ENCODE results near the gene HOXA7.

The HOXA7 gene

DNA sequence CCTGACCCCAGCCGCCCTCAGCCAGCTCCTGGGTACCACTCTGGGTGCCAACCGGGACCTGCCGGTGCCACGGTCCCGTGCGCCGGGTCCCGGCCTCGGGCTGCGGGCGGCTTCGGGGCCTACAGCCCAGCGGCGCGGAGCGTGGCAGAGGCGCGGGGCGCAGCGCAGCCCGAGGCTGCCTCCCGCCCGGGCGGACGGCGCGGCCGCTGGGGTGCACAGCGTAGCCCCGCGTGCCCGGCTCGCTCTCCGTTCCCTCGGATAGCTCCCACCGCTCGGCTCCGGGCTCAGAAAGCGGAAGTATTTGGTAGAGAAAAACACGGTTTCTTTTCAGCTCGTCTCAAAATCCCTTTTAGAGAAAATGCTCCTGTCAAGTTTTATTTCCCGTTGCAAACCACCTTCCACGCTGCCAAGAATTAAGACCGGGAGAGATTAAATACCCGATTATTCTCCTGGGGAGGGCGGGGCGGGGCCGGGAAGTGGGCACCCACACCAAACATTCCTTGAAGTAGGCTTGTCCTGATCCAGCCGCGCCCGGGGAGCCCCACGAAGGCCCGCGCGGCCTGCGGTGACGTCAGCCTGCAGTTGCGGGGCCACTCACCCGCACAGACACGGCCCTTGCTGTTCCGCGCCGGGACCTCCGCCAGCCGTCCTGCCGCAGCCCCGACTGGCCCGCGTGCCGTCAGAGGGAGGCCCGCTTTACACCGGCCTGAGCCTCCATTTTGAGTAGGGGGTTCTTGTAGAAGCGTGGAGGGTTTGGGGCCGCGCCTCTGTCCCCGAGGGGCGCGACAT lies 36.3 kb upstream of the HOXA7 start:
- no peak for DNase-seq (ENCODE audit: low read depth)
- H3K4me3 ChIP-seq (ENCODE audit: low read depth, low read length) = peak overlapping the region; percentile 17
- TF ChIP-seq, protein P1, sequence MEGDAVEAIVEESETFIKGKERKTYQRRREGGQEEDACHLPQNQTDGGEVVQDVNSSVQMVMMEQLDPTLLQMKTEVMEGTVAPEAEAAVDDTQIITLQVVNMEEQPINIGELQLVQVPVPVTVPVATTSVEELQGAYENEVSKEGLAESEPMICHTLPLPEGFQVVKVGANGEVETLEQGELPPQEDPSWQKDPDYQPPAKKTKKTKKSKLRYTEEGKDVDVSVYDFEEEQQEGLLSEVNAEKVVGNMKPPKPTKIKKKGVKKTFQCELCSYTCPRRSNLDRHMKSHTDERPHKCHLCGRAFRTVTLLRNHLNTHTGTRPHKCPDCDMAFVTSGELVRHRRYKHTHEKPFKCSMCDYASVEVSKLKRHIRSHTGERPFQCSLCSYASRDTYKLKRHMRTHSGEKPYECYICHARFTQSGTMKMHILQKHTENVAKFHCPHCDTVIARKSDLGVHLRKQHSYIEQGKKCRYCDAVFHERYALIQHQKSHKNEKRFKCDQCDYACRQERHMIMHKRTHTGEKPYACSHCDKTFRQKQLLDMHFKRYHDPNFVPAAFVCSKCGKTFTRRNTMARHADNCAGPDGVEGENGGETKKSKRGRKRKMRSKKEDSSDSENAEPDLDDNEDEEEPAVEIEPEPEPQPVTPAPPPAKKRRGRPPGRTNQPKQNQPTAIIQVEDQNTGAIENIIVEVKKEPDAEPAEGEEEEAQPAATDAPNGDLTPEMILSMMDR (conservative IDR thresholded peaks at IDR 0.05; ENCODE audit: low read depth, low read length) = no peak

DNA sequence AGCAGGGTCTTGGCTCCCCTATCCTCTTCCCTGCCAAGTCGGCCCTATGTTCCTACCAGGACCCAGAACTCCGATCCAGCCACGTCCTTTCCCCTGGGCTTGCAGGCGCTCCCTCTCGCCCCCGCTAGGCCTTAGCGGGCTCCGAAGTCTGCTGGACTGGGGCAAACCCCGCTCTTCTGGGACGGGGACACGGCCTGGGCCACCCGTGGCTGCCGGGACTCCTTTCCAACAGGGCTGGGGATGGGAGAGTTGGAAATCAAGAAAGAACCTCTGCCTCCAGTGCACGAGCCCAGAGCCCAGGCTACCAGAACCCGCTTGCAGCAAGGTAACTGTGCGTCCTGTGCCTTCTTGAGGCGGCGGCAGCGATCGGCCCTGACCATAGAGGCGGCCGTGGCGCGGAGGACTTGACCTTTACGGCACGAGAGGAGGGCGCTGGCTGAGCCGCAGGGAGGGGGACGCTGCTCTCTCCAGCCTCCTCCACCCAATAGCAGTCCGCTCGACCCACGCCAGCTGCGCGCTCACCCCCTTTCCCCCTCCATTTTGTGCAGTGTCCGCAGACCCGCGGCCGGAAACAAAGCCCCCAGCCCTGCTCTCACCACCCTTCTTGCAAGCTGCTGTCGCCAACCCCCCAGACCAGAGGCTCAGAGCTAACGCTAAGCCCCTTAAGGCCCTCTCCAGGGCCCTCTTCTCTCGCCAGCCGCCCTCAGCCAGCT lies 35.5 kb upstream of the HOXA7 start:
- H3K4me3 ChIP-seq (ENCODE audit: low read depth, low read length) = no peak overlapping the region
- TF ChIP-seq, protein P1 (conservative IDR thresholded peaks at IDR 0.05; ENCODE audit: low read depth, low read length) = no peak
- DNase-seq (ENCODE audit: low read depth) = no peak

DNA sequence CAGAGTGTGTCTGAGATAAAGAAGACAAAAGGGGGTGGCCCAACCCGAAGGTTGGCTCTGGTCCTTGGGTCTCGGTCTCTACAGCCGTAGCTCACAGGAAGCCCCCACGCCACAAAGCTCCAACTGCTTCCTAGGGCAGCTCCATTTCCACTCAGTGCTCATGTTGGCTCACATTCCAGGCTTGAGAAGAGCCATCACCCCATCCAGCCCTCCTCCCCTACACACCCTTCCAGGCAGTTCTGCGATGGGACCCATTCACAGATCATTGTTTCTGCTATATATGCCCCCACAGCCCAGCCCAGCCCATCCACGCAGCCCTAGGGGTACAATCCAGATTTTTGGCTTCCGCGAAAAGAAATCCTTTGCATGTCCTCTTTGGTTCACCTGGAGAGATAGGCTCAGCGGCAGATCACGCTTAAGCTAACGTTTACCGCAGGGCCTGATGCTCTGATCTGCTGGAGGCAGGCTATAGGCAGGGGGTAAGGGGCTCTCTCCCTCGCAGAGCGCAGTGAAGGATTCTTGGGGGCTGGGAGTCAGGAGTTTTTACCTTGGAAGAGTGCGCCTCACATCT lies 34.8 kb upstream of the HOXA7 start:
- no peak overlapping the region for H3K4me3 ChIP-seq (ENCODE audit: low read depth, low read length)
- TF ChIP-seq, protein P1 (conservative IDR thresholded peaks at IDR 0.05; ENCODE audit: low read depth, low read length) = no peak
- no peak for DNase-seq (ENCODE audit: low read depth)

DNA sequence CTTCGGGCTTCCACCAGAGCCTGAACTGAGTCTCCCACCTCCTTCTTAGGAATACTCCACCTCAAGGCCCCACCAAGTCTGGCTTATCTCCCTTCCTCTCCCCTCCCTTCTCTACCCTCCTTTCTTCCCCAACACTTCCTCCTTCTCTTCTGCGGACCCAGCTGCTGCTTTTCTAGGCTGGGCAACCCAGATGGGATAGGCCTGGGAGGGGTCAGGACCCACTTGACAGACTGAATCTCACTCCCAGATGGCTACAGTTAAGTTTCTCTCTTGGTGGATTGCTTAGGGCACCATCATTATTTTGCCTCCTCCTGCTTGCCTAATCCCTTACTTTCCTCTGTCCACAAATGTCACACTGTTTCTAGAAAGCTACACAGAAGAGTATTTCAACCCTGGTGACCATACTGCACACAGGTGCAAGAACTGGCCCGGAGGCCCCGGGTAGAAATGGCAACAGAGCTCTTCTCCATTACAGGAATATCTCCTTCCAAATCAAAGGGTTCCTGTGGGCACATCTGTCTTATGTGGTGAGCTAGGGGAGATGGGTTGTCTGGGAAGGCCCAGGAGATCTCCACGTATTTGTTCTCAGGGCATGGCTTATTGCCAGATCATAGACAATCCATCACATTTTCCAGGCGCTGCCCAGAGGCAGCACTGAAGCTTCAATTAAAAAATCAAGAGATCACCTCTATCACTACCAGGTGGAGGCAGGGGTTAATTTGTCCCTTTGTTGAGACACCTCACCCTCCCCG lies 33.7 kb upstream of the HOXA7 start:
- DNase-seq (ENCODE audit: low read depth) = no peak
- TF ChIP-seq, protein P1 (conservative IDR thresholded peaks at IDR 0.05; ENCODE audit: low read depth, low read length) = no peak
- H3K4me3 ChIP-seq (ENCODE audit: low read depth, low read length) = no peak overlapping the region

DNA sequence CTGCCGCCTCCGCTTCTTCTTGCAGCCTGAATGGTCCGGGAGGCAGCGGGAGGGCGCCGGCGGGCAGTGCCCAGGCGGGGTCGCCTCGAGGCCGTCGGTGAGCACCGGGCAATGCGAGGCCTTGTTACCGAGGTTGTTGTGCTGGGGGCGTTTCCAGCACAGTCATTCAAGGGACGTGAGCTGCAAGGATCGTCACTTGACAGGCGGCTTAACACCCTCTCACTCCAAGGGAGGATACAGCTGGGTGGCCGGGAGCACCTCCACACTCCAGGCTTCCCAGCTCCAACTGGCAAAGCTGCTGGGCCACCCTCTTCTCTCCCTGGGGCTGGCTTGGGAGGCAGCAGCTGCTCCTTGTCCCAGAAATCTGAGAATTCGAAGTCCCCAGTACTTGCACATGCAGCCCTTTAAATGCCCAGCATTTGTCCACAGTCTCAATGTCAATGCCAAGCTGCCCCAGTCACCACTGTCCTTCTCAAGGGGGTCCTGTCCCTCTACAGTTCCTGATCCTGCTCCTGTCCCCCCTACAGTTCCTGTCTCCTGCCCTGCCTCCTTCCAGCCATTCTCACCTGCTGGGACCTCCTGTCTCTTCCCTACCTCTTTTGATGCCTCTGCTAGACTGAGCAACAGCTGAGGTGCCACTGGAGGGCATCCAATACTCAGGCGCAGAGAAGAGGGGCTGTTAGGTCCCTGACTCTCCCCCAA lies 33.0 kb upstream of the HOXA7 start:
- no peak for DNase-seq (ENCODE audit: low read depth)
- TF ChIP-seq, protein P1 (conservative IDR thresholded peaks at IDR 0.05; ENCODE audit: low read depth, low read length) = no peak
- H3K4me3 ChIP-seq (ENCODE audit: low read depth, low read length) = no peak overlapping the region

All from choroid plexus epithelial cell (primary cell).